CD14-positive monocyte (primary cell): ENCODE measurements around the gene SCUBE1. TPM values are rescaled to one million over a fixed set of nuclear protein-coding genes. Genes with fewer than 3 reads are reported as not detected.

Experiments used
- DNase-seq, 3 donors: peaks; one replicate each; pipeline ENCODE4 v3.0.0-alpha.2; 2011 to 2022
- H2AFZ ChIP-seq: 2 replicates; pipeline ENCODE4 v1.6.0; 2012; ENCODE audit warnings: mild to moderate bottlenecking, low read depth, low read length, inconsistent platforms; ENCODE audit not compliant: insufficient read depth, poor library complexity, severe bottlenecking
- H3K27ac ChIP-seq, 2 donors: 1 replicate in 1 of 2; 2 replicates in 1 of 2; pipeline ENCODE4 v1.5.1; 2012 to 2013; ENCODE audit warnings: low read length in 2 of 2, control low read depth in 1 of 2, inconsistent platforms in 1 of 2, low read depth in 1 of 2, mild to moderate bottlenecking in 1 of 2
- H3K27me3 ChIP-seq, 2 donors: one replicate each; pipeline versions ENCODE4 v1.6.0 to v1.6.1; 2011 to 2013; ENCODE audit warnings: low read length in 2 of 2; ENCODE audit not compliant: control insufficient read depth in 2 of 2, insufficient read depth in 2 of 2
- H3K36me3 ChIP-seq, 2 donors: replicated peaks in 1 of 2; 1 replicate in 1 of 2; 2 replicates in 1 of 2; pipeline versions ENCODE4 v1.5.1 to v1.6.1; 2012 to 2013; ENCODE audit warnings: low read length in 2 of 2, control low read depth in 1 of 2, inconsistent platforms in 1 of 2, mild to moderate bottlenecking in 1 of 2; ENCODE audit not compliant: insufficient read depth in 2 of 2, control insufficient read depth in 1 of 2
- H3K4me1 ChIP-seq, 2 donors: 1 replicate in 1 of 2; 2 replicates in 1 of 2; pipeline versions ENCODE4 v1.5.1 to v1.6.1; 2012 to 2013; ENCODE audit warnings: low read length in 2 of 2, control low read depth in 1 of 2, inconsistent platforms in 1 of 2, mild to moderate bottlenecking in 1 of 2, moderate library complexity in 1 of 2; ENCODE audit not compliant: insufficient read depth in 2 of 2, control insufficient read depth in 1 of 2
- H3K4me2 ChIP-seq: replicated peaks from 2 replicates; pipeline ENCODE3; 2012; ENCODE audit warnings: low read length, moderate library complexity, mild to moderate bottlenecking; ENCODE audit not compliant: poor library complexity, severe bottlenecking; ENCODE audit errors: extremely low read depth
- H3K4me3 ChIP-seq, 3 experiments: fragments of 200-600 bp in 1 of 3; sonication (generic) in 1 of 3; replicated peaks in 1 of 3; 1 replicate in 2 of 3; 2 replicates in 1 of 3; pipeline ENCODE4 v1.5.1; 2011 to 2013; ENCODE audit warnings: low read length in 3 of 3, mild to moderate bottlenecking in 3 of 3, control low read depth in 2 of 3, low read depth in 2 of 3, inconsistent platforms in 1 of 3, moderate library complexity in 1 of 3
- H3K79me2 ChIP-seq: 2 replicates; pipeline ENCODE4 v1.6.0; 2012; ENCODE audit warnings: mild to moderate bottlenecking, control low read depth, inconsistent platforms, low read length, moderate library complexity; ENCODE audit not compliant: insufficient read depth
- H3K9ac ChIP-seq: 2 replicates; pipeline ENCODE4 v1.6.0; 2017; ENCODE audit warnings: low read length, mild to moderate bottlenecking; ENCODE audit not compliant: insufficient read depth, poor library complexity, severe bottlenecking
- H3K9me3 ChIP-seq, 2 donors: replicated peaks in 1 of 2; 1 replicate in 1 of 2; 2 replicates in 1 of 2; pipeline versions ENCODE4 v1.5.1 to v1.6.1; 2012 to 2013; ENCODE audit warnings: low read length in 2 of 2, control low read depth in 1 of 2; ENCODE audit not compliant: control insufficient read depth in 1 of 2, insufficient read depth in 1 of 2
- H4K20me1 ChIP-seq: 2 replicates; pipeline ENCODE4 v1.6.0; 2012; ENCODE audit warnings: mild to moderate bottlenecking, low read length, control low read depth, moderate library complexity; ENCODE audit not compliant: insufficient read depth
- H3K27ac Mint-ChIP-seq, 7 donors: one replicate each; pipeline ENCODE4 v1.8.0; 2020; ENCODE audit warnings: mild to moderate bottlenecking in 7 of 7, mixed read lengths in 7 of 7, moderate library complexity in 6 of 7, inconsistent platforms in 2 of 7
- H3K27me3 Mint-ChIP-seq, 3 donors: one replicate each; pipeline ENCODE4 v1.8.0; 2021 to 2022; ENCODE audit warnings: low read depth in 3 of 3, mild to moderate bottlenecking in 3 of 3, mixed read lengths in 3 of 3, moderate library complexity in 3 of 3, inconsistent platforms in 1 of 3
- H3K36me3 Mint-ChIP-seq, 2 donors: one replicate each; pipeline ENCODE4 v1.8.0; 2020; ENCODE audit warnings: mixed read lengths in 2 of 2, inconsistent platforms in 1 of 2, mild to moderate bottlenecking in 1 of 2
- H3K4me1 Mint-ChIP-seq: one replicate; pipeline ENCODE4 v1.8.0; 2020; ENCODE audit warnings: mild to moderate bottlenecking, mixed read lengths
- H3K4me3 Mint-ChIP-seq, 2 donors: one replicate each; pipeline ENCODE4 v1.8.0; 2020; ENCODE audit warnings: mild to moderate bottlenecking in 2 of 2, mixed read lengths in 2 of 2, moderate library complexity in 1 of 2
- H3K9me3 Mint-ChIP-seq, 7 donors: one replicate each; pipeline ENCODE4 v1.8.0; 2020 to 2022; ENCODE audit warnings: mixed read lengths in 7 of 7, mild to moderate bottlenecking in 6 of 7, moderate library complexity in 6 of 7, inconsistent platforms in 2 of 7
- WGBS: methylation state at CpG from one replicate; pipeline ENCODE4 v1.1.5; 2013; ENCODE audit warnings: missing lambda C conversion rate; ENCODE audit not compliant: insufficient coverage; 5-methylcytosine and 5-hydroxymethylcytosine counted together
- intact Hi-C, 2 donors: fragments of 100-400 bp; cut with micrococcal nuclease; formaldehyde crosslinking; loops; one replicate each; pipeline versions ENCODE4 v1.15.0 to v1.15.1; 2023
- polyA plus RNA-seq, 3 donors: library from polyadenylated mRNA; depleted of rRNA in 1 of 3; unstranded in 2 of 3; stranded (reverse) in 1 of 3; fragments of 300-500 nt in 2 of 3; fragments of >200 nt in 1 of 3; fragmentation: Illumina TruSeq in 2 of 3; gene quantifications; 1 replicate in 2 of 3; 2 replicates in 1 of 3; pipeline ENCODE4 v1.2.3, GENCODE V29; 2012 to 2021
- TF ChIP-seq, protein P1 (sequence below): fragments of 200-600 bp; IDR thresholded peaks from one replicate; pipeline ENCODE4 v1.8.0; 2022; ENCODE audit warnings: antibody characterized with exemption, mild to moderate bottlenecking

SCUBE1 gene
- polyA plus RNA-seq, 3 donors: 0.20 to 0.32 (median 0.26) TPM

DNA sequence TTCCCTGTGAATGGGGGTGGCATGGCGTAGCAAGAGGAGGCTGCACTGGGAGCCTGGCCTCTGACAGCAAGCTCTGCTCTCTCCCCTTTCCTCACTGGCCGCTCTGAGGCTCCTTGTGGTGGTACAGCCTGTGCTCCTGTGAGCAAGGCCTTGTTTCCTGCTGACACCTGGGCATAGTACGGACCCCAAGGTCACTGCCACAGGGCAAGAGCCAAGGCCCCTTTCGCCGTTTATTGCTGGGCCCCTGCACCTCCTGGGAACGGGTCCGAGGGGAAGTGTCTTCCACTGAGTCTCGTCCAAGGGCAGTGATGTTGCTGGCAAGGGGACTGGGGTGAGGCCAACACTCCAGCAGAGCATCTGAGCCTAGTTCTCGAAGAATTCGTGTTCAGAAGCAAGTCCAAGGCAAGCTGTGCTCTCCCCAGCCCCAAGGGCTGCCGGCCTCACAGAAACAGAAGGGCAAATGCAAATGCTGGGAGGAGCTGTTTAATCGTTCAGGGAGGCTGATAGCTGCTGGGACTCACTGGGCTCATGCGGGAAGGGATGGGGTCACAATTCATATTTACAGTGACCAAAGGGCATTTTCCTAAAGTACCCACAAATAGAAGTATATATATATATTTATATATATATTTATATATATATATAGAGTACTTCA is 140.3 kb downstream of the SCUBE1 start:
- no peak overlapping the region for H3K4me3 ChIP-seq
- no peaks in the 10 kb centered on the region for H3K4me1 ChIP-seq
- 88% methylated on average over 10 of the region's 13 CpGs for WGBS
- H3K79me2 ChIP-seq: no peaks in the 10 kb centered on the region
- H3K27ac ChIP-seq: no peak overlapping the region
- H3K4me1 Mint-ChIP-seq: peaks cover 2% of the 10 kb centered on the region
- TF ChIP-seq, protein P1, sequence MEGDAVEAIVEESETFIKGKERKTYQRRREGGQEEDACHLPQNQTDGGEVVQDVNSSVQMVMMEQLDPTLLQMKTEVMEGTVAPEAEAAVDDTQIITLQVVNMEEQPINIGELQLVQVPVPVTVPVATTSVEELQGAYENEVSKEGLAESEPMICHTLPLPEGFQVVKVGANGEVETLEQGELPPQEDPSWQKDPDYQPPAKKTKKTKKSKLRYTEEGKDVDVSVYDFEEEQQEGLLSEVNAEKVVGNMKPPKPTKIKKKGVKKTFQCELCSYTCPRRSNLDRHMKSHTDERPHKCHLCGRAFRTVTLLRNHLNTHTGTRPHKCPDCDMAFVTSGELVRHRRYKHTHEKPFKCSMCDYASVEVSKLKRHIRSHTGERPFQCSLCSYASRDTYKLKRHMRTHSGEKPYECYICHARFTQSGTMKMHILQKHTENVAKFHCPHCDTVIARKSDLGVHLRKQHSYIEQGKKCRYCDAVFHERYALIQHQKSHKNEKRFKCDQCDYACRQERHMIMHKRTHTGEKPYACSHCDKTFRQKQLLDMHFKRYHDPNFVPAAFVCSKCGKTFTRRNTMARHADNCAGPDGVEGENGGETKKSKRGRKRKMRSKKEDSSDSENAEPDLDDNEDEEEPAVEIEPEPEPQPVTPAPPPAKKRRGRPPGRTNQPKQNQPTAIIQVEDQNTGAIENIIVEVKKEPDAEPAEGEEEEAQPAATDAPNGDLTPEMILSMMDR: no peak
- H3K9ac ChIP-seq: no peak overlapping the region
- peaks cover 0 to 4% (median 0%) of the 10 kb centered on the region in 7 donors for H3K9me3 Mint-ChIP-seq
- H4K20me1 ChIP-seq: no peaks in the 10 kb centered on the region
- no peak overlapping the region for H3K4me2 ChIP-seq
- H3K27ac Mint-ChIP-seq: no peak overlapping the region
- intact Hi-C loops: no loop called here
- H3K4me3 Mint-ChIP-seq: no peak overlapping the region
- no peaks in the 10 kb centered on the region for H3K27me3 ChIP-seq
- no peak for DNase-seq
- H3K27me3 Mint-ChIP-seq: peaks cover 2 to 9% (median 3%) of the 10 kb centered on the region in 3 donors
- no peaks in the 10 kb centered on the region for H3K9me3 ChIP-seq
- no peaks in the 10 kb centered on the region for H3K36me3 ChIP-seq
- no peaks in the 10 kb centered on the region for H3K36me3 Mint-ChIP-seq
- no peak overlapping the region for H2AFZ ChIP-seq

DNA sequence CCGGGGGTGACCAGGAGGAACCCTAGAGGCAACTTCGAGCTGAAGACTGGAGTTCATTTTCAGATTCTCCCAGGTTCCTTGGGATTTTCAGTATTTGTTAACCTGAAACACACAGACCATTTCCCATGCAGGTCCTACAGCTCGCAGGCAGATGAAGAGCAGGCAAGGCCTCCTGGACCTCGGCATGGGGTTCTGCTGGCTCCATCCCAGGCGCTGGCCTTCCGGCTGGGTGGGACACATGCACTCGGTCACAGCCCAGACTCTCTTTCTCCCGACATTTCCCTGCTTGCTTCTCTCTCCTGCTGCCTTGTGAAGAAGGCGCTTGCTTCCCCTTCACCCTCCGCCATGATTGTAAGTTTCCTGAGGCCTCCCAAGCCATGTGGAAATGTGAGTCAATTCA is 140.8 kb downstream of the SCUBE1 start:
- intact Hi-C loops: no loop called here
- no peaks in the 10 kb centered on the region for H3K36me3 Mint-ChIP-seq

More for the DNA sequence above, 140.8 kb downstream of the SCUBE1 start:
- no peaks in the 10 kb centered on the region for H3K9me3 ChIP-seq
- Mint-ChIP-seq H3K4me1 (peaks cover 2% of the 10 kb centered on the region), H3K9me3 (peaks cover 0 to 4% (median 0%) of the 10 kb centered on the region in 7 donors), H3K27ac (no peak overlapping the region), H3K4me3 (no peak overlapping the region), H3K27me3 (peaks cover 2 to 13% (median 4%) of the 10 kb centered on the region in 3 donors)
- no peaks in the 10 kb centered on the region for H3K27me3 ChIP-seq
- H3K36me3 ChIP-seq: no peaks in the 10 kb centered on the region
- TF ChIP-seq, protein P1: no peak
- no peaks in the 10 kb centered on the region for H3K79me2 ChIP-seq
- DNase-seq: no peak
- H2AFZ ChIP-seq: no peak overlapping the region
- no peak overlapping the region for H3K27ac ChIP-seq
- H4K20me1 ChIP-seq: no peaks in the 10 kb centered on the region
- 100% methylated on average over 8 of the region's 10 CpGs for WGBS
- no peak overlapping the region for H3K9ac ChIP-seq
- no peak overlapping the region for H3K4me2 ChIP-seq
- no peaks in the 10 kb centered on the region for H3K4me1 ChIP-seq
- H3K4me3 ChIP-seq: no peak overlapping the region
